Right renal cortex interstitium (tissue), 3 donors: ENCODE measurements around the gene SH3RF3. TPM values are rescaled to one million over a fixed set of nuclear protein-coding genes. Genes with fewer than 3 reads are reported as not detected.

Source experiments
- DNase-seq, 3 donors: peaks; one replicate each; pipeline ENCODE4 v3.0.0-alpha.2; 2013; ENCODE audit warnings: low read depth in 3 of 3, low spot score in 2 of 3
- polyA plus RNA-seq, 3 donors: library from polyadenylated mRNA; unstranded; fragments of 120-200 nt; gene quantifications; one replicate each; pipeline ENCODE4 v1.2.1, GENCODE V29; 2013; ENCODE audit not compliant: insufficient read length in 3 of 3

SH3RF3 gene
- polyA plus RNA-seq, 3 donors: 4.3 to 4.5 (median 4.3) TPM

GRCh38 chr2:109297566-109298490, 168.8 kb downstream of the SH3RF3 start:
- no peak for DNase-seq

- no peak for DNase-seq
Observed at GRCh38 chr2:109298851-109299250, 169.8 kb downstream of the SH3RF3 start.

GRCh38 chr2:109299536-109299935, 170.5 kb downstream of the SH3RF3 start:
- no peak for DNase-seq

- no peak for DNase-seq
Observed at GRCh38 chr2:109300582-109300981, 171.6 kb downstream of the SH3RF3 start.

- DNase-seq: no peak
Observed at GRCh38 chr2:109301746-109302145, 172.7 kb downstream of the SH3RF3 start.

GRCh38 chr2:109302319-109302718, 173.3 kb downstream of the SH3RF3 start:
- DNase-seq: no peak

- DNase-seq: no peak
Observed at GRCh38 chr2:109304242-109304641, 175.2 kb downstream of the SH3RF3 start.

- DNase-seq: no peak
Observed at GRCh38 chr2:109304731-109305470, 175.9 kb downstream of the SH3RF3 start.

- no peak for DNase-seq
Observed at GRCh38 chr2:109305490-109306167, 176.6 kb downstream of the SH3RF3 start.

GRCh38 chr2:109306190-109306589, 177.2 kb downstream of the SH3RF3 start:
- DNase-seq: no peak

- DNase-seq: no peak
Observed at GRCh38 chr2:109311771-109312170, 182.8 kb downstream of the SH3RF3 start.

GRCh38 chr2:109312902-109313301, 183.9 kb downstream of the SH3RF3 start:
- DNase-seq: no peak

GRCh38 chr2:109313343-109313742, 184.3 kb downstream of the SH3RF3 start:
- no peak for DNase-seq

- DNase-seq: no peak
Observed at GRCh38 chr2:109316091-109316490, 187.1 kb downstream of the SH3RF3 start.

GRCh38 chr2:109317471-109318095, 188.6 kb downstream of the SH3RF3 start:
- DNase-seq: no peak

- DNase-seq: peak; percentile 49 to 75 (median 63)
Observed at GRCh38 chr2:109318150-109318948, 189.3 kb downstream of the SH3RF3 start.

- no peak for DNase-seq
Observed at GRCh38 chr2:109318949-109319342, 189.9 kb downstream of the SH3RF3 start.

GRCh38 chr2:109320195-109320922, 191.4 kb downstream of the SH3RF3 start:
- no peak for DNase-seq

- no peak for DNase-seq
Observed at GRCh38 chr2:109321570-109321969, 192.6 kb downstream of the SH3RF3 start.
